ENCODE measurements around the gene MORF4L1.
"Not testable (repeated sequence)": the region's sequence is repeated elsewhere in the genome, so short reads cannot be mapped to it uniquely, and the experiment has no call there.

Gene MORF4L1

DNA sequence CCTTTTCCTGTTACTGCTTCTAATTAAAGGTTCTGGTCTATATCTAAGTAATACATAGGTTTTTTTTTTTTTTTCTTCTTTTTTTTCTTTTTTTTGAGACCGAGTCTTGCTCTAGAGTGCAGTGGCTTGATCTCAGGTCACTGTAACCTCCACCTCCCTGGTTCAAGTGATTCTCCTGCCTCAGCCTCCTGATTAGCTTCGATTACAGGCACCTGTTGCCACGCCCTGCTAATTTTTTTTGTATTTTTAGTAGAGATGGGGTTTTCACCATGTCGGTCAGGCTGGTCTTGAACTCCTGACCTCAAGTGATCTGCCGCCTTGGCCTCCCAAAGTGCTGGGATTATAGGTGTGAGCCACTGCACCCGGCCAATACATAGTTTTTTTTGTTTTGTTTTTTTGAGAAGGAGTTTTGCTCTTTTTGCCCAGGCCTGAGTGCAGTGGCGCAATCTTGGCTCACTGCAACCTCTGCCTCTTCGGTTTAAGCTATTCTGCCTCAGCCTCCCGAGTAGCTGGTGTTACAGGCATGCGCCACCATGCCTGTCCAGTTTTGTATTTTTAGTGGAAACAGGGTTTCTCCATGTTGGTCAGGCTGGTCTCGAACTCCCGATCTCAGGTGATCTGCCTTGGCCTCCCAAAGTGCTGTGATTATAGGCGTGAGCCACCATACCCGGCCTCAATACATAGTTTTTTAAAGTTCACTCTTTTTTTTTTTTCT is 28.3 kb downstream of the MORF4L1 start:
- not testable (repeated sequence) for FAIRE-seq; DNase-seq (ENCODE audit: low spot score)

DNA sequence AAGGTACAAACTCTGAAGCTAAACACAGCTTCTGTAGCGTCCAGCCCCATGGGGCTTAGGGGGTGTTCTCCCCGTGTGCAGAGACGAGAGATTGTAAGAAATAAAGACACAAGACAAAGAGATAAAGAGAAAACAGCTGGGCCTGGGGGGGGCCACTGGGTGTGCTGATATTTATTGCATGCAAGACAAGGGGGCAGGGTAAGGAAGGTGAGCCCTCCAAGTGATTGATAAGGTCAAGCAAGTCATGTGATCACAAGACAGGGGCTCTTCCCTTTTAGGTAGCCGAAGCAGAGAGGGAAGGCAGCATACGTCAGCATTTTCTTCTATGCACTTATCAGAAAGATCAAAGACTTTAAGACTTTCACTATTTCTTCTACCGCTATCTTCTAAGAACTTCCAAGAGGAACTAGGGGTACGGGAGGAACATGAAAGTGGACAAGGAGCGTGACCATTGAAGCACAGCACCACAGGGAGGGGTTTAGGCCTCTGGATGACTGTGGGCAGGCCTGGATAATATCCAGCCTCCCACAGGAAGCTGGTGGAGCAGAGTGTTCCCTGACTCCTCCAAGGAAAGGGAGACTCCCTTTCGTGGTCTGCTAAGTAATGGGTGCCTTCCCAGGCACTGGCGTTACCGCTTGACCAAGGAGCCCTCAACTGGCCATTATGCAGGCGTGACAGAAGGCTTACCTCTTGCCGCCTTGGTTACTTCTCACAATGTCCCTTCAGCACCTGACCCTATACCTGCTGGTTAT is 29.8 kb downstream of the MORF4L1 start:
- FAIRE-seq (peak; percentile 86), DNase-seq (ENCODE audit: low spot score) (peak; percentile 49)

- DNase-seq (ENCODE audit: low spot score) (no peak), FAIRE-seq (no peak)
Observed at GRCh38 chr15:78904599-78905358, 32.1 kb downstream of the MORF4L1 start.

- peak; percentile 86 for FAIRE-seq
- DNase-seq (ENCODE audit: low spot score), result peak; percentile 95
Observed at GRCh38 chr15:78906316-78906620, 33.6 kb downstream of the MORF4L1 start.

DNA sequence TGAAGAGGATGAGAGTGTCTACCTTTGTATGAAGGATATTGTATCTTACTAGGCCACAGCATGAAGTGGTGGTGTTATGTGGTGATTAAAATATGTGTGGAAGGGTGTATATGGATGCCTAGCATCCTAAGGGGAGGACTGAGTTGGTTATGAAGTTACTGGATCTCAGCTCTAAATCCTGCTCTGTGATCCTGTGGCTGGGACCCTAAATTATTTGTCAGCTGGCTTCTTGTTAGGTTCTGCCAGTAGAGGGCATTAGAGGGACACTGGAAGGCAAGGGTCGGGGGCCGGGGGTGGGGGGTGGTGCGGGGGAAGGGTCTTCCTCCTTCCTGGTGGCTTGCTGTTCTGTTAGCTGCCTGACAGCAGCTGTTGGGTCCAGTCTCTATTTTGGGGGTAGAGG is 34.9 kb downstream of the MORF4L1 start:
- DNase-seq (ENCODE audit: low spot score) (no peak), FAIRE-seq (no peak)

DNA sequence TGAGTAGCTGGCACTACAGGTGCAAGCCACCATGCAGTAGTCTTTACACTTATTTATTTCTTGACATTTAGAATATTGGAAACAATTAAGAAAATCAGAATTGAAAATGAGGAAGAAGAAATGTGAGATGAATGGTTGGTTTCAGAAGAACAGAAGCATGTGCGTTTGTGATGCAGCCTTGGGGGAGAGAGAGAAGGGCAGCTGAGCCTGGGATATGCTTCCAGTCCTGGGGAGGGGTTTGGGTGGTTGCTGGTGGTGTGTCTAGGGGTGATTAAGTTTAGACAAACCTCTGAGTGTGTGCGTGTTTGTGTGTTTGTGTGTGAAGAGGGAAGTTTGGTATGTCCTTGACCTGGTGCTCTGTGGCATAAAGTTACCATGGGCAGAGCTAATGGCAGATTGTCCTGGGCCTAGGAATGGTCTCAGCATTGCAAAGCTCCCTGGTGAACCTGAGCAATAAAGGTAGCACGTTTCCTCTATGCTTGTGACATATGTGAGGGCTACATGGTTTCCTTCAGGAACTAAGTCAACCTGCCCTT is 36.5 kb downstream of the MORF4L1 start:
- FAIRE-seq, result no peak
- DNase-seq (ENCODE audit: low spot score), result no peak

DNA sequence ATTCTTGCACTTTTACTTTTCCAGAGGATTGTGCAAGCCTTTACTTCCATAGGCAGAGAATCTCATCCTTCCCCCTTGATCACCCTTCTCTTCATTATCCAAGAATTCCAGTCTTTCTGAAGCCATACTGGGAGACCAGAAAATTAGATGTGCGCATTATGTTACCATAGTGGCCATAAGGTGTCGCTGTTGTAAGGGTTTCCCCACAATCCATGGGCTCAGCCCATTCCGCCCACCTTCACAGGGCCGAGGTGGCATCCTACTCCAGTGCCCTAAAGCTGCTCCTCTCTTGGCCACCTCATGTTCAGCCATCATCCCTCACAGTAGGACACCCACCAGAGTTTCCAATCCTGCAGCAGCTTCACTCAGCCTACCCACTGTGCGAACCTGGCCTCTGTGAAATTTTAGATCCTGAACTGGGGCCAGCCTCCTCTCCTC is 37.1 kb downstream of the MORF4L1 start:
- FAIRE-seq, result no peak
- DNase-seq (ENCODE audit: low spot score), result peak; percentile 22

- DNase-seq (ENCODE audit: low spot score), result no peak
- no peak for FAIRE-seq
Observed at GRCh38 chr15:78910271-78910670, 37.6 kb downstream of the MORF4L1 start.

DNA sequence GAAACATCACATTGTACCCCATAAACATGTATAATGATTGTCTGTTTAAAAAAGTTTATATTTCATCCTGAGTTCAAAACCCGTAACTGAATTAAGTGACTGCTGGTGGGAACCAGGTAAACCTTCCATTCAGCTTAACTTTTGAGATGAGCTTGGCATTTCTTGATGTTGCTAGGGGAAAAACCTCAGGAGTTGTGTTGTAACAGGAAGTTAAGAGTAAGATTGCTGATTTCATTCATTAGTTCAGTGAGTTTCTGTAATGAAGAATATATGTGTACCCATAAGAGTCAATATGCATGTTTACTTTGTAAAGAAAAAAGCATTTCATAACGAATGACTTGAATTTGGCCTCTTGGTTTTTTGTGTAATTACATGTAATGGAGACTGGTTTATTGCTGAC is 39.6 kb downstream of the MORF4L1 start:
- DNase-seq (ENCODE audit: low spot score), result no peak
- FAIRE-seq, result no peak

- FAIRE-seq, result no peak
- no peak for DNase-seq (ENCODE audit: low spot score)
Observed at GRCh38 chr15:78913012-78913411, 40.3 kb downstream of the MORF4L1 start.

- DNase-seq (ENCODE audit: low spot score) (no peak), FAIRE-seq (no peak)
Observed at GRCh38 chr15:78914027-78914764, 41.5 kb downstream of the MORF4L1 start.

DNA sequence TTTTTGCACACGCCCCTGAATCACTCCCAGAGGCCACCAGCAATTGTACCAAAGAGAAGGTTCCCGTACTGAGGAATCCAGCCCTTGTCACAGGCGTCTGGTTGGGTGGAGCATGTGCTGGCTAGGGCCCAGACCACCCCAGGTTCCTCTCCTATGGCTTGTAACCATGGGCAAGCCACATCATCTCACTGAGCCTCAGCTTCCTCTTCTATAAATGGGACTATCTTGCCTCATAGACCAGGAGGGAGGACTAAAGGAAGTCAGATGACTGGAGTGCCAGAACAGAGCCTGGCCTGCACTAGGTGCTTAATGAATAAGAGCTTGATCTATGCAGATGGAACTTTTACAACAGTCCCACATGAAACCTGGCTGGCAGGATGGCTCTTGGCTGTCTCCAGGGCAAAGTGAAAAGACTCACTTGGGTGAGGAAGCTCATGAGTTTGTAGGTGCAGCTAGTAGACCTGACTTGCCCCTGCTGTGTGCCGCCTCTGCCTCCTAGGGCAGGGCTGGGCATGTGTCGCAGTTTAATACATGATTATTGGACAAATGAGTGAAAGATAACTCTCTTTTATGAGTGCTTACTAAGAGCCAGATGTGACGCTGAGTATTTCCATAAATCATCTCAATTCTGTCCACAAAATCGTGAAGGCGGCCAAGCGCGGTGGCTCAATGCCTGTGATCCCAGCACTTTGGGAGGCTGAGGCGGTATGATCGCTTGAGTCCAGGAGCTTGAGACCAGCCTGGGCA is 42.8 kb downstream of the MORF4L1 start:
- DNase-seq (ENCODE audit: low spot score), result peak; percentile 36
- FAIRE-seq, result no peak

GRCh38 chr15:78916088-78916487 is 43.4 kb downstream of the MORF4L1 start:
- no peak for FAIRE-seq
- no peak for DNase-seq (ENCODE audit: low spot score)

DNA sequence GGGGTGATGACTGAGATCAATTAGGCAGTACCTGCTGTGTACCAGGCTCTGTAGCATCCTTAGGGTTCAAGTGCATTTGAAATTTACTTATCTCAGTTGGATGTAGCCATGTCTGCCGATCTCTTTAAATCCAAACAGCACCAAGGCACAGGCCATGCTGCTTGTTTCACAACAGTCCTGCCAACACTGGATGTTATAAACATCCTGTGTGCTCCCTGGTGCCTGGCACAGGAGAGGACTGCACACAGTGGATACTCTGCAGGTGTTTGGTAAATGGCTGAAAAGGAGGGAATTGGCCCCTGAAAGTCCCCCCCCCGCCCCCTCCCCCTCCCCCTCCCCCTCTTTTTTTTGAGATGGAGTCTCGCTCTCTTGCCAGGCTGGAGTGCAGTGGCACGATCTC is 45.2 kb downstream of the MORF4L1 start:
- DNase-seq (ENCODE audit: low spot score) (no peak), FAIRE-seq (no peak)

GRCh38 chr15:78921517-78921916 is 48.8 kb downstream of the MORF4L1 start:
- FAIRE-seq, result no peak

GRCh38 chr15:78921940-78922339 is 49.2 kb downstream of the MORF4L1 start:
- FAIRE-seq, result no peak

More at GRCh38 chr15:78921517-78921916, 48.8 kb downstream of the MORF4L1 start:
- no peak for DNase-seq (ENCODE audit: low spot score)

GRCh38 chr15:78922527-78922926 is 49.8 kb downstream of the MORF4L1 start:
- FAIRE-seq (no peak), DNase-seq (ENCODE audit: low spot score) (no peak)

More at GRCh38 chr15:78921940-78922339, 49.2 kb downstream of the MORF4L1 start:
- no peak for DNase-seq (ENCODE audit: low spot score)

- FAIRE-seq (no peak), DNase-seq (ENCODE audit: low spot score) (no peak)
Observed at GRCh38 chr15:78923015-78923414, 50.3 kb downstream of the MORF4L1 start.

GRCh38 chr15:78923480-78924360 is 51.0 kb downstream of the MORF4L1 start:
- FAIRE-seq (no peak), DNase-seq (ENCODE audit: low spot score) (no peak)
